Osteocyte (in vitro differentiated cells): ENCODE data around the gene TUBB1. TPM values are rescaled to one million over a fixed set of nuclear protein-coding genes. Genes with fewer than 3 reads are reported as not detected.

Source experiments
- DNase-seq: peaks from one replicate; pipeline ENCODE4 v3.0.0; 2021; ENCODE audit warnings: mixed read lengths; ENCODE audit not compliant: unreplicated experiment; ENCODE audit errors: extremely low spot score
- H3K27ac Mint-ChIP-seq: one replicate; pipeline ENCODE4 v1.8.0; 2021; ENCODE audit warnings: mild to moderate bottlenecking, mixed read lengths; ENCODE audit not compliant: unreplicated experiment
- H3K27me3 Mint-ChIP-seq: one replicate; pipeline ENCODE4 v1.8.0; 2021; ENCODE audit warnings: mixed read lengths; ENCODE audit not compliant: unreplicated experiment
- H3K36me3 Mint-ChIP-seq: one replicate; pipeline ENCODE4 v1.8.0; 2021; ENCODE audit warnings: mixed read lengths; ENCODE audit not compliant: unreplicated experiment
- H3K4me1 Mint-ChIP-seq: one replicate; pipeline ENCODE4 v1.8.0; 2021; ENCODE audit warnings: mixed read lengths; ENCODE audit not compliant: unreplicated experiment
- H3K4me3 Mint-ChIP-seq: one replicate; pipeline ENCODE4 v1.8.0; 2021; ENCODE audit warnings: mild to moderate bottlenecking, moderate library complexity, mixed read lengths; ENCODE audit not compliant: unreplicated experiment
- H3K9me3 Mint-ChIP-seq: one replicate; pipeline ENCODE4 v1.8.0; 2021; ENCODE audit warnings: mixed read lengths; ENCODE audit not compliant: unreplicated experiment
- total RNA-seq: library from RNA; stranded (reverse); gene quantifications from 2 replicates; pipeline ENCODE4 v1.2.1, GENCODE V29; 2021
- TF ChIP-seq, protein P1 (sequence below): fragments of 200-600 bp; sonication (generic); IDR thresholded peaks from 2 replicates; pipeline ENCODE4 v1.5.0; 2021; ENCODE audit warnings: antibody characterized with exemption, mild to moderate bottlenecking, moderate library complexity

TUBB1 gene
- total RNA-seq, 1 donor from 2014 or later, result not detected

DNA sequence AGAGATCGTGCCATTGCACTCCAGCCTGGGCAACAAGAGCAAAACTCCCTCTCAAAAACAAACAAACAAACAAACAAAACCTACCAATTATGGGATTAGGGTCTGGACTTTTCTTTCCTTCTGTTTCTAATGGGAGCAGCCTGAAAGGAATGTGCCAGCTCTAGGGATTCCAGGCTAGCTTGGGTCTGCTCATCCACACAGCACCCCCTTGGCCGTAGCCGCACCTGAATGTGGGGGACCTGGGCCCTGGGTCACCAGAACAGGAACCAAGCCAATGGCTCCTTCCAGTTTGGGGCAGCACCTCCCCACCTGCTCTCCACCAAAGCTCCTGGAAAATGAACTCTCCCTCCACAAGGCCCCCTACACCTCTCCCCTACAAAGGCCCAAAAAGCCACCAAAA lies 18.9 kb upstream of the TUBB1 start:
- no peaks in the 10 kb centered on the region for H3K27me3 Mint-ChIP-seq
- no peak overlapping the region for H3K27ac Mint-ChIP-seq
- H3K36me3 Mint-ChIP-seq, result peaks cover 6% of the 10 kb centered on the region
- TF ChIP-seq, protein P1, sequence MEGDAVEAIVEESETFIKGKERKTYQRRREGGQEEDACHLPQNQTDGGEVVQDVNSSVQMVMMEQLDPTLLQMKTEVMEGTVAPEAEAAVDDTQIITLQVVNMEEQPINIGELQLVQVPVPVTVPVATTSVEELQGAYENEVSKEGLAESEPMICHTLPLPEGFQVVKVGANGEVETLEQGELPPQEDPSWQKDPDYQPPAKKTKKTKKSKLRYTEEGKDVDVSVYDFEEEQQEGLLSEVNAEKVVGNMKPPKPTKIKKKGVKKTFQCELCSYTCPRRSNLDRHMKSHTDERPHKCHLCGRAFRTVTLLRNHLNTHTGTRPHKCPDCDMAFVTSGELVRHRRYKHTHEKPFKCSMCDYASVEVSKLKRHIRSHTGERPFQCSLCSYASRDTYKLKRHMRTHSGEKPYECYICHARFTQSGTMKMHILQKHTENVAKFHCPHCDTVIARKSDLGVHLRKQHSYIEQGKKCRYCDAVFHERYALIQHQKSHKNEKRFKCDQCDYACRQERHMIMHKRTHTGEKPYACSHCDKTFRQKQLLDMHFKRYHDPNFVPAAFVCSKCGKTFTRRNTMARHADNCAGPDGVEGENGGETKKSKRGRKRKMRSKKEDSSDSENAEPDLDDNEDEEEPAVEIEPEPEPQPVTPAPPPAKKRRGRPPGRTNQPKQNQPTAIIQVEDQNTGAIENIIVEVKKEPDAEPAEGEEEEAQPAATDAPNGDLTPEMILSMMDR, result no peak
- DNase-seq, result no peak
- no peak overlapping the region for H3K4me3 Mint-ChIP-seq
- no peaks in the 10 kb centered on the region for H3K9me3 Mint-ChIP-seq
- H3K4me1 Mint-ChIP-seq, result peaks cover 2% of the 10 kb centered on the region

DNA sequence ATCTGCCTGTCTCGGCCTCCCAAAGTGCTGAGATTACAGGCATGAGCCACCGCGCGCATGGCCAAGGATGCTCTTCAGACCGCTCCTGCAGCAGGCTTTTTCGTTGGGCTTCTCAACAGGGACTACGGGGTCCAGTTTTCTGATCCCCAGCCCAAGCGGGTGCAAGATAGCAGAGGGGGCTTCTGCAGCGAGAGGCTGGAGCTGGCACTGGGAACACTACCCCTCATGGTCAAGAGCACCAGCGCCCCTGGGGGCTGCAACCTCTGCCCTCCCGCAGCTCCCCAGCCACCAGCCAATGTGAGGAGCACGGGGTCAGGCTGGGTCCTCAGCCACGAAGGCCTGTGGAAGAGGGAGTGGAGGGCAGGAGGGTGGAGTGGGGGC lies 18.2 kb upstream of the TUBB1 start:
- peaks cover 2% of the 10 kb centered on the region for H3K36me3 Mint-ChIP-seq
- H3K9me3 Mint-ChIP-seq, result no peaks in the 10 kb centered on the region

DNA sequence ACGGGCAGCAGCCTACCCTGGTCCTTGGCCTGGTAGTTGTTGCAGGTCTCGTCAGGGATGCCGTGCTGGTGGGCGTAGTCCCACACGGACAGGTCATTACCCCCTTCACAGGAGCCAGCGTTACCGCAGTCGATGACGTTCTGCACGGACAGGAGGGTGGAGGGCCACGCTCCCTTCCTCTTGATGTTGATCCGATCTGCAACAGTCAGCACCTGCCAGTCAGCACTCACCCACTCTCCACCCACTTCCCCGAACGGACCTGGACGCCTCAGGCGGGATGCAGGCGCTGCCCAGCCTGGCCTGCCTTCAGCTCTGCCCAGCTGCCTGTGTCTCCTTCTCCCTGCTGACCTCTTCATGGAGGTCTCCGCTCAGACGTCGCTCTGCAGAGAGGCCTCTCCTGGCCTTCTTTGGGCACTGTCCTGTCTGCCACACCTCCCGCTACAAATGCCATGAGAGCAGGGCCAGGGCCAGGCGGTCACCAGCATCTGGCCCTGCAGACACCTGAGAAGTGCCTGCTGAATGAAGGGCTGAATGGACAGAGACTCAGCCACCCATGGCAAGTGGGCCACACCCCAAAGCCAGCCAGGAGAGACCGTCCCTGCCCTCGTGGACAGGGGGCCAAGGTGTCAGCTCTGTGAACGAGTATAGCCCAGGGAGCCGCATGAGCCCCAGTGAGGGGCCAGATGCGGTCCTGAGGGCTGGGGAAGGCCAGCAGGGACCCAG lies 17.6 kb upstream of the TUBB1 start:
- H3K27ac Mint-ChIP-seq, result no peak overlapping the region
- H3K27me3 Mint-ChIP-seq, result no peaks in the 10 kb centered on the region
- H3K4me3 Mint-ChIP-seq, result no peak overlapping the region
- TF ChIP-seq, protein P1, result no peak
- no peaks in the 10 kb centered on the region for H3K9me3 Mint-ChIP-seq
- H3K4me1 Mint-ChIP-seq, result peaks cover 2% of the 10 kb centered on the region
- no peak for DNase-seq
- H3K36me3 Mint-ChIP-seq, result peaks cover under 1% of the 10 kb centered on the region

More for the DNA sequence above, 18.2 kb upstream of the TUBB1 start:
- Mint-ChIP-seq H3K4me1 (peaks cover 2% of the 10 kb centered on the region), H3K27ac (no peak overlapping the region), H3K27me3 (no peaks in the 10 kb centered on the region), H3K4me3 (no peak overlapping the region)
- TF ChIP-seq, protein P1, result no peak
- DNase-seq, result no peak

DNA sequence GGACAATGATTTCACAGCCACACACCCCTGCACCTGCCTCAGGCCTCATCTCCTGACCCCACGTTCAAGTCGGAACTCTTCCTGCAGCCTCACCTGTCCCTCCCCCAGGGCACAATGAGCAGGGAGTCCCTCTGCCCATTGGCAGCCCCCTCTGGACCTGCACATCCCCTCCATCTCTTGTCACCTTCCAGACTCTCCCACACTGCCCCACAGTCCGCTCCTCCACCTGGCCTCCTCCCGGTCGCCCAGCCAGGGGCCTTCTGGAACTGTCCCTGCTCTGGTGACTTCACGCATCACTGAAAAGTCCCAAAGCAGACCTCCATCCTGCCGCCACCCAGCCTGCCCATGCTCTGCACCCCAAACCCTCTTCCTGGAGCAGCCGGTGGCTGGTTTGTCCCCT lies 16.8 kb upstream of the TUBB1 start:
- TF ChIP-seq, protein P1, result no peak
- no peaks in the 10 kb centered on the region for H3K27me3 Mint-ChIP-seq
- no peak for DNase-seq
- H3K36me3 Mint-ChIP-seq, result no peaks in the 10 kb centered on the region
- H3K4me1 Mint-ChIP-seq, result peaks cover 2% of the 10 kb centered on the region
- H3K4me3 Mint-ChIP-seq, result no peak overlapping the region
- no peak overlapping the region for H3K27ac Mint-ChIP-seq
- H3K9me3 Mint-ChIP-seq, result no peaks in the 10 kb centered on the region

DNA sequence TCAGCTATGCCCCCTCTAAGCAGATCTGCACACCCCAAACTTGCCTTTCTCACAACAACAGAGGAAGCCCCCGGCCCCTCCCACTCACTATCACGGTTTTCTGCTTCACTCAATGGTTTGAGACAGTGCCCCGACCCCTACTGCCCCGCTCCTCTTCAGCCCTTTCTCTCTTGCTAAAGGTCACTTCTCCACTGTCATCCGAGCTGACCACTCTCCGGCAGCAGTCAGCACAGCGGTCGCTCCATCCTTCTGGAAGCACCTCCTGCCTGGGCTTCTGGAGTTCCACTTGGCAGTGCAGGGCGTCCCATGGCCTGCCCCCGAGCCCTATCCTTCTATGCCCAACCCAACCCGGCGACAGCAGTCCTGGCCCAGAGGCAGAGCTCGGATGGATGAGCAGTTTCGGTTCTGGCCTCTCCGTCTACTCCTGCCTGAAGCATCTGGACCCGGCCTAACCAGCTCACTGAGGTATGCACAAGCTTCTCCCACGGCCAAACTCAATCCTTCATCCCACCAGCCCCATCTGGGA lies 16.3 kb upstream of the TUBB1 start:
- Mint-ChIP-seq H3K27ac (no peak overlapping the region), H3K4me3 (no peak overlapping the region), H3K4me1 (peaks cover 2% of the 10 kb centered on the region), H3K9me3 (no peaks in the 10 kb centered on the region), H3K27me3 (no peaks in the 10 kb centered on the region), H3K36me3 (no peaks in the 10 kb centered on the region)
- TF ChIP-seq, protein P1, result no peak
- no peak for DNase-seq
